AG09309 (cell line): ENCODE measurements around the gene GFOD1.

Experiments
- DNase-seq: peaks from one replicate; pipeline ENCODE4 v3.0.0-alpha.2; 2010; ENCODE audit warnings: low read depth
- H3K4me3 ChIP-seq: 2 replicates; pipeline ENCODE4 v1.5.1; 2011; ENCODE audit warnings: mild to moderate bottlenecking, low read depth, low read length, moderate library complexity; ENCODE audit not compliant: control insufficient read depth
- TF ChIP-seq, protein P1 (sequence below): IDR thresholded peaks from 2 replicates; pipeline ENCODE4 v1.5.1; 2011; ENCODE audit warnings: mild to moderate bottlenecking, low read depth, low read length, inconsistent platforms; ENCODE audit not compliant: insufficient read depth, control insufficient read depth; ENCODE audit errors: missing control alignments

The GFOD1 gene

DNA sequence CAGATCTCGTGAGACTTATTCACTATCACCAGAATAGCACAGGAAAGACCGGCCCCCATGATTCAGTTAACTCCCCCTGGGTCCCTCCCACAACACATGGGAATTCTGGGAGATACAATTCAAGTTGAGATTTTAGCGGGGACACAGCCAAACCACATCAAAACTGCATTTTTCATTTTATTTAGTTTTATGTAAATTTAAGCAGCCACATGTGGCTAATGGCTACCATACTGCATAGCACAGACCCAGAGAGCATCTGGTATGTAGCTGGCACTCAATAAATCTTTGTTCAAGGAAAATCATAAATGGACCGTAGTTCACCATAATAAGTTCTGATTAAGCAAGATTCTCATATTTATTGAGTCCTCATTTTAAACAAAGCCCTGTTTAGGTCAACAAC, 15.3 kb downstream of the GFOD1 start:
- TF ChIP-seq, protein P1, sequence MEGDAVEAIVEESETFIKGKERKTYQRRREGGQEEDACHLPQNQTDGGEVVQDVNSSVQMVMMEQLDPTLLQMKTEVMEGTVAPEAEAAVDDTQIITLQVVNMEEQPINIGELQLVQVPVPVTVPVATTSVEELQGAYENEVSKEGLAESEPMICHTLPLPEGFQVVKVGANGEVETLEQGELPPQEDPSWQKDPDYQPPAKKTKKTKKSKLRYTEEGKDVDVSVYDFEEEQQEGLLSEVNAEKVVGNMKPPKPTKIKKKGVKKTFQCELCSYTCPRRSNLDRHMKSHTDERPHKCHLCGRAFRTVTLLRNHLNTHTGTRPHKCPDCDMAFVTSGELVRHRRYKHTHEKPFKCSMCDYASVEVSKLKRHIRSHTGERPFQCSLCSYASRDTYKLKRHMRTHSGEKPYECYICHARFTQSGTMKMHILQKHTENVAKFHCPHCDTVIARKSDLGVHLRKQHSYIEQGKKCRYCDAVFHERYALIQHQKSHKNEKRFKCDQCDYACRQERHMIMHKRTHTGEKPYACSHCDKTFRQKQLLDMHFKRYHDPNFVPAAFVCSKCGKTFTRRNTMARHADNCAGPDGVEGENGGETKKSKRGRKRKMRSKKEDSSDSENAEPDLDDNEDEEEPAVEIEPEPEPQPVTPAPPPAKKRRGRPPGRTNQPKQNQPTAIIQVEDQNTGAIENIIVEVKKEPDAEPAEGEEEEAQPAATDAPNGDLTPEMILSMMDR, result no peak
- DNase-seq, result peak; percentile 35
- no peak overlapping the region for H3K4me3 ChIP-seq

DNA sequence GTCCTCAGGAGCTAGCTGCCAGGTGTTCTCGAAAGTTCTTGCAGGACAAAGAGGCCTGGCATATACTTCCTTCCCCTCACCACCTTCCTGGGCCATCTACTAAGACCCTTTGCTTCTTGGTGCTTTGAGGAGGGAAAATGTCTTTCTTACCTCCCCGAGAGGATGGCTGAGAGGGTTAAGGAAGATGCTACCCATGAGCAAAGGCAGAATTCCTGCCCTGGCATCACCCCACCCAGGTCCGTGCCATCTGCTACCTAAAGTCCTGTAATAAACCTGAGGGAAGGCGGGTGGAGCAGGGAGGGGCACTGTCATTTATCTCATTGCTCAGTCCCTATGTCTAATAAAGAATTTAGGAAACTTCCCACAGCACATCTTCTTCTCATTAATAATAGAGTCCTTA, 16.2 kb downstream of the GFOD1 start:
- TF ChIP-seq, protein P1, result no peak
- H3K4me3 ChIP-seq, result no peak overlapping the region
- no peak for DNase-seq

- DNase-seq, result no peak
- TF ChIP-seq, protein P1, result no peak
- H3K4me3 ChIP-seq, result no peak overlapping the region
These were observed 16.9 kb downstream of the GFOD1 start for GRCh38 chr6:13470238-13471140.

DNA sequence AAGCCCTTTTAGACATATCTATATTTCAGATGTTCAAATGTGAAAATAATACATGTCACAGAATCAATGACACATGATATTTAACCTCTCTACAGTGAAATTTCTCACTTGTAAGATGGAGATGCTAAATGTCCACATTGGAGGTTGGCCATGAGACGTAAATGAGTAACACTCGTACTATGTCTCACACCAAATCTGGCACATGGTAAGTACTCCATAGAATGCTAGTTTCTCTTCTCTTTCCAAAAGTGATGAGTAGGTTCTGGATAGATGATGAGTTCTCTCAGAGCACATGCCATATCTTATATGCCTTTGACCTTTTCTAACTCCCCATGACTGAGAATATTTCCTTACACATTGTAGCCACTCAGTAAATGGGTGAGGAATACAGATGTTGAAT, 17.7 kb downstream of the GFOD1 start:
- H3K4me3 ChIP-seq, result no peak overlapping the region
- DNase-seq, result no peak

GRCh38 chr6:13468839-13469238, 18.6 kb downstream of the GFOD1 start:
- no peak for DNase-seq
- H3K4me3 ChIP-seq, result no peak overlapping the region
- TF ChIP-seq, protein P1, result no peak

More for the DNA sequence above, 17.7 kb downstream of the GFOD1 start:
- TF ChIP-seq, protein P1, result no peak

- H3K4me3 ChIP-seq, result no peak overlapping the region
- no peak for DNase-seq
- TF ChIP-seq, protein P1, result no peak
These were observed 20.2 kb downstream of the GFOD1 start for GRCh38 chr6:13467216-13467600.
